ENCODE data around the gene PIP5K1A. TPM values are rescaled to one million over a fixed set of nuclear protein-coding genes. Genes with fewer than 3 reads are reported as not detected.

The PIP5K1A gene
- total and polyA plus RNA-seq, 2 donors (not counting 1 experiment from before 2014, with no cell fraction given): 80.9 to 118 TPM

Other genes starting within 250 kb of the PIP5K1A start
- 138 and 190 TPM in 2 replicates for gene CERS2, start 223.7 kb upstream of the PIP5K1A start, total RNA-seq
- 201 and 254 TPM in 2 replicates for gene CERS2, start 223.7 kb upstream of the PIP5K1A start, polyA plus RNA-seq
- under 0.01 and 0.33 TPM in 2 replicates for gene ANXA9, start 216.3 kb upstream of the PIP5K1A start, total RNA-seq
- gene ANXA9, start 216.3 kb upstream of the PIP5K1A start, polyA plus RNA-seq: 0.03 and 0.07 TPM in 2 replicates
- 9.2 and 17.3 TPM in 2 replicates for gene MINDY1, start 191.7 kb upstream of the PIP5K1A start, total RNA-seq
- gene MINDY1, start 191.7 kb upstream of the PIP5K1A start, polyA plus RNA-seq: 10.1 and 11.7 TPM in 2 replicates
- 6.3 and 7.2 TPM in 2 replicates for gene PRUNE1, start 190.1 kb upstream of the PIP5K1A start, total RNA-seq
- gene PRUNE1, start 190.1 kb upstream of the PIP5K1A start, polyA plus RNA-seq: 11.8 and 16.6 TPM in 2 replicates
- gene BNIPL, start 162.0 kb upstream of the PIP5K1A start, total RNA-seq: under 0.01 and 0.33 TPM in 2 replicates
- 0.07 and 0.10 TPM in 2 replicates for gene BNIPL, start 162.0 kb upstream of the PIP5K1A start, polyA plus RNA-seq
- 2.8 and 3.5 TPM in 2 replicates for gene C1orf56, start 150.8 kb upstream of the PIP5K1A start, total RNA-seq
- 1.4 and 1.5 TPM in 2 replicates for gene C1orf56, start 150.8 kb upstream of the PIP5K1A start, polyA plus RNA-seq
- 29.8 and 36.5 TPM in 2 replicates for gene CDC42SE1, start 138.9 kb upstream of the PIP5K1A start, total RNA-seq
- gene CDC42SE1, start 138.9 kb upstream of the PIP5K1A start, polyA plus RNA-seq: 49.9 and 55.0 TPM in 2 replicates
- 0.77 and 2.8 TPM in 2 replicates for gene MLLT11, start 138.2 kb upstream of the PIP5K1A start, total RNA-seq
- 7.2 and 10.4 TPM in 2 replicates for gene MLLT11, start 138.2 kb upstream of the PIP5K1A start, polyA plus RNA-seq
- 12.8 and 13.9 TPM in 2 replicates for gene GABPB2, start 127.8 kb upstream of the PIP5K1A start, total RNA-seq
- 13.0 and 14.9 TPM in 2 replicates for gene GABPB2, start 127.8 kb upstream of the PIP5K1A start, polyA plus RNA-seq
- gene SEMA6C, start 51.9 kb upstream of the PIP5K1A start, total RNA-seq: 0.51 and 0.99 TPM in 2 replicates
- 0.76 and 0.94 TPM in 2 replicates for gene SEMA6C, start 51.9 kb upstream of the PIP5K1A start, polyA plus RNA-seq
- gene TNFAIP8L2, start 41.9 kb upstream of the PIP5K1A start, total RNA-seq: not detected in 2 replicates
- not detected in 2 replicates for gene TNFAIP8L2, start 41.9 kb upstream of the PIP5K1A start, polyA plus RNA-seq
- gene LYSMD1, start 32.6 kb upstream of the PIP5K1A start, total RNA-seq: 8.2 and 9.7 TPM in 2 replicates
- 3.6 and 4.6 TPM in 2 replicates for gene LYSMD1, start 32.6 kb upstream of the PIP5K1A start, polyA plus RNA-seq
- 26.5 and 29.2 TPM in 2 replicates for gene SCNM1, start 32.4 kb upstream of the PIP5K1A start, total RNA-seq
- 29.7 and 32.7 TPM in 2 replicates for gene SCNM1, start 32.4 kb upstream of the PIP5K1A start, polyA plus RNA-seq
- gene TMOD4, start 22.6 kb upstream of the PIP5K1A start, total RNA-seq: not detected in 2 replicates
- 0.41 and 0.53 TPM in 2 replicates for gene TMOD4, start 22.6 kb upstream of the PIP5K1A start, polyA plus RNA-seq
- 42.9 and 47.5 TPM in 2 replicates for gene VPS72, start 8.4 kb upstream of the PIP5K1A start, total RNA-seq
- 43.8 and 57.8 TPM in 2 replicates for gene VPS72, start 8.4 kb upstream of the PIP5K1A start, polyA plus RNA-seq
- 193 and 240 TPM in 2 replicates for gene PSMD4, start 56.2 kb downstream of the PIP5K1A start, total RNA-seq
- 210 and 282 TPM in 2 replicates for gene PSMD4, start 56.2 kb downstream of the PIP5K1A start, polyA plus RNA-seq
- gene ZNF687, start 83.7 kb downstream of the PIP5K1A start, total RNA-seq: 8.2 and 11.7 TPM in 2 replicates
- 7.2 and 7.6 TPM in 2 replicates for gene ZNF687, start 83.7 kb downstream of the PIP5K1A start, polyA plus RNA-seq
- gene PI4KB, start 128.9 kb downstream of the PIP5K1A start, total RNA-seq: 42.1 and 65.7 TPM in 2 replicates
- 75.4 and 92.9 TPM in 2 replicates for gene PI4KB, start 128.9 kb downstream of the PIP5K1A start, polyA plus RNA-seq
- 21.6 and 35.5 TPM in 2 replicates for gene RFX5, start 148.7 kb downstream of the PIP5K1A start, total RNA-seq
- 18.4 and 20.1 TPM in 2 replicates for gene RFX5, start 148.7 kb downstream of the PIP5K1A start, polyA plus RNA-seq
- gene SELENBP1, start 174.2 kb downstream of the PIP5K1A start, total RNA-seq: 59.6 and 65.9 TPM in 2 replicates
- 60.6 and 85.4 TPM in 2 replicates for gene SELENBP1, start 174.2 kb downstream of the PIP5K1A start, polyA plus RNA-seq
- gene PSMB4, start 201.0 kb downstream of the PIP5K1A start, total RNA-seq: 335 and 339 TPM in 2 replicates
- 370 and 426 TPM in 2 replicates for gene PSMB4, start 201.0 kb downstream of the PIP5K1A start, polyA plus RNA-seq

Data from fibroblast of lung (primary cell).